ENCODE measurements around the gene PCDH15. TPM values are rescaled to one million over a fixed set of nuclear protein-coding genes. Genes with fewer than 3 reads are reported as not detected.

The PCDH15 gene
- total and polyA plus RNA-seq, 2 of the 13 experiments (the other 11 are each of a cell fraction or from before 2014, with no cell fraction given): not detected

GRCh38 chr10:53957401-53957800 is 843.6 kb downstream of the PCDH15 start (continued):
- TF ChIP-seq ARID5B (CRISPR knock-in tag; IDR thresholded peaks at IDR 0.05): peak; percentile 42; the same call in 1 of the 2 replicates
- peak; percentile 61; the same call in 1 of the 2 replicates for TF ChIP-seq GATAD2A (CRISPR knock-in tag; IDR thresholded peaks at IDR 0.05)
- peak; percentile 76; the same call in 1 of the 2 replicates for TF ChIP-seq CEBPB (IDR thresholded peaks at IDR 0.05; ENCODE audit: borderline replicate concordance, low read depth, low read length)
- TF ChIP-seq SOX6 (IDR thresholded peaks at IDR 0.05): no peak
- peak; percentile 79 for TF ChIP-seq SOX6 (CRISPR knock-in tag; IDR thresholded peaks at IDR 0.05)
- 0 out of 2 replicates have a peak, but pooled peaks have one; percentile 22 for TF ChIP-seq ATF3 (CRISPR knock-in tag; IDR thresholded peaks at IDR 0.05)
- peak in 1 of 2 experiments; percentile 74; a peak in 1 of 4 replicates for TF ChIP-seq EP300 (IDR thresholded peaks at IDR 0.05; ENCODE audit: low read depth in 2 of 2, low read length in 2 of 2)
- peak; percentile 46; the same call in 1 of the 2 replicates for TF ChIP-seq EP300 (CRISPR knock-in tag; IDR thresholded peaks at IDR 0.05; ENCODE audit: borderline replicate concordance)
- peak; percentile 49; the same call in 1 of the 2 replicates for TF ChIP-seq NCOA2 (CRISPR knock-in tag; IDR thresholded peaks at IDR 0.05)
- peak; percentile 88 for TF ChIP-seq FOSL2 (CRISPR knock-in tag; IDR thresholded peaks at IDR 0.05)
- peak; percentile 33; the same call in 1 of the 2 replicates for TF ChIP-seq NFIC (IDR thresholded peaks at IDR 0.05; ENCODE audit: low read length)
- 0 out of 2 replicates have a peak, but pooled peaks have one; percentile 32 for TF ChIP-seq ISL2 (CRISPR knock-in tag; IDR thresholded peaks at IDR 0.05)
- TF ChIP-seq ELF3 (CRISPR knock-in tag; IDR thresholded peaks at IDR 0.05): 0 out of 2 replicates have a peak, but pooled peaks have one; percentile 37
- TF ChIP-seq TBX2 (CRISPR knock-in tag; IDR thresholded peaks at IDR 0.05; ENCODE audit: borderline replicate concordance): 0 out of 2 replicates have a peak, but pooled peaks have one; percentile 23
- TF ChIP-seq ATF4 (CRISPR knock-in tag; IDR thresholded peaks at IDR 0.05): peak in 1 of 2 experiments; percentile 95; a peak in 2 of 4 replicates

Measured in HepG2 (cell line).